Osteocyte (in vitro differentiated cells): ENCODE results near the gene SMPD2. TPM values are rescaled to one million over a fixed set of nuclear protein-coding genes. Genes with fewer than 3 reads are reported as not detected.

Experiments
- DNase-seq: peaks from one replicate; pipeline ENCODE4 v3.0.0; 2021; ENCODE audit warnings: mixed read lengths; ENCODE audit not compliant: unreplicated experiment; ENCODE audit errors: extremely low spot score
- H3K27ac Mint-ChIP-seq: one replicate; pipeline ENCODE4 v1.8.0; 2021; ENCODE audit warnings: mild to moderate bottlenecking, mixed read lengths; ENCODE audit not compliant: unreplicated experiment
- H3K27me3 Mint-ChIP-seq: one replicate; pipeline ENCODE4 v1.8.0; 2021; ENCODE audit warnings: mixed read lengths; ENCODE audit not compliant: unreplicated experiment
- H3K36me3 Mint-ChIP-seq: one replicate; pipeline ENCODE4 v1.8.0; 2021; ENCODE audit warnings: mixed read lengths; ENCODE audit not compliant: unreplicated experiment
- H3K4me1 Mint-ChIP-seq: one replicate; pipeline ENCODE4 v1.8.0; 2021; ENCODE audit warnings: mixed read lengths; ENCODE audit not compliant: unreplicated experiment
- H3K4me3 Mint-ChIP-seq: one replicate; pipeline ENCODE4 v1.8.0; 2021; ENCODE audit warnings: mild to moderate bottlenecking, moderate library complexity, mixed read lengths; ENCODE audit not compliant: unreplicated experiment
- H3K9me3 Mint-ChIP-seq: one replicate; pipeline ENCODE4 v1.8.0; 2021; ENCODE audit warnings: mixed read lengths; ENCODE audit not compliant: unreplicated experiment
- CTCF ChIP-seq: fragments of 200-600 bp; sonication (generic); IDR thresholded peaks from 2 replicates; pipeline ENCODE4 v1.5.0; 2021; ENCODE audit warnings: antibody characterized with exemption, mild to moderate bottlenecking, moderate library complexity
- total RNA-seq: library from RNA; stranded (reverse); gene quantifications from 2 replicates; pipeline ENCODE4 v1.2.1, GENCODE V29; 2021

SMPD2 gene
- total RNA-seq, 1 donor from 2014 or later = 10.1 TPM

- no peak overlapping the region for H3K4me3 Mint-ChIP-seq
- no peaks in the 10 kb centered on the region for H3K36me3 Mint-ChIP-seq
- no peak for TF ChIP-seq CTCF
- peaks cover 6% of the 10 kb centered on the region for H3K4me1 Mint-ChIP-seq
- peaks cover 6% of the 10 kb centered on the region for H3K27me3 Mint-ChIP-seq
- DNase-seq = no peak
- no peaks in the 10 kb centered on the region for H3K9me3 Mint-ChIP-seq
- H3K27ac Mint-ChIP-seq = no peak overlapping the region
Measured at GRCh38 chr6:109436041-109436440, 4.5 kb upstream of the SMPD2 start.

GRCh38 chr6:109441069-109441816 is 719 bp downstream of the SMPD2 start:
- DNase-seq = no peak
- no peaks in the 10 kb centered on the region for H3K27me3 Mint-ChIP-seq
- no peaks in the 10 kb centered on the region for H3K9me3 Mint-ChIP-seq
- peak overlapping the region; percentile 95 for H3K4me3 Mint-ChIP-seq
- peaks cover 18% of the 10 kb centered on the region for H3K4me1 Mint-ChIP-seq
- no peak for TF ChIP-seq CTCF
- peaks cover 11% of the 10 kb centered on the region for H3K36me3 Mint-ChIP-seq
- H3K27ac Mint-ChIP-seq = peak overlapping the region; percentile 95

GRCh38 chr6:109442393-109442924 is 1.9 kb downstream of the SMPD2 start:
- no peaks in the 10 kb centered on the region for H3K27me3 Mint-ChIP-seq
- no peak for TF ChIP-seq CTCF
- H3K4me3 Mint-ChIP-seq = no peak overlapping the region
- no peaks in the 10 kb centered on the region for H3K9me3 Mint-ChIP-seq
- H3K36me3 Mint-ChIP-seq = peaks cover 15% of the 10 kb centered on the region
- H3K4me1 Mint-ChIP-seq = peaks cover 18% of the 10 kb centered on the region
- DNase-seq = no peak
- H3K27ac Mint-ChIP-seq = no peak overlapping the region

GRCh38 chr6:109443425-109443950 is 3.0 kb downstream of the SMPD2 start:
- no peak overlapping the region for H3K27ac Mint-ChIP-seq
- no peak overlapping the region for H3K4me3 Mint-ChIP-seq
- no peaks in the 10 kb centered on the region for H3K27me3 Mint-ChIP-seq
- H3K9me3 Mint-ChIP-seq = no peaks in the 10 kb centered on the region
- peaks cover 15% of the 10 kb centered on the region for H3K36me3 Mint-ChIP-seq
- TF ChIP-seq CTCF = no peak
- DNase-seq = no peak
- H3K4me1 Mint-ChIP-seq = peaks cover 18% of the 10 kb centered on the region

- Mint-ChIP-seq H3K4me3 (no peak overlapping the region), H3K9me3 (no peaks in the 10 kb centered on the region), H3K27me3 (no peaks in the 10 kb centered on the region), H3K4me1 (peaks cover 12% of the 10 kb centered on the region), H3K36me3 (peaks cover 15% of the 10 kb centered on the region), H3K27ac (no peak overlapping the region)
- DNase-seq = no peak
- TF ChIP-seq CTCF = no peak
Measured at GRCh38 chr6:109445382-109445781, 4.9 kb downstream of the SMPD2 start.
